ENCODE measurements around the gene CHURC1.

DNA sequence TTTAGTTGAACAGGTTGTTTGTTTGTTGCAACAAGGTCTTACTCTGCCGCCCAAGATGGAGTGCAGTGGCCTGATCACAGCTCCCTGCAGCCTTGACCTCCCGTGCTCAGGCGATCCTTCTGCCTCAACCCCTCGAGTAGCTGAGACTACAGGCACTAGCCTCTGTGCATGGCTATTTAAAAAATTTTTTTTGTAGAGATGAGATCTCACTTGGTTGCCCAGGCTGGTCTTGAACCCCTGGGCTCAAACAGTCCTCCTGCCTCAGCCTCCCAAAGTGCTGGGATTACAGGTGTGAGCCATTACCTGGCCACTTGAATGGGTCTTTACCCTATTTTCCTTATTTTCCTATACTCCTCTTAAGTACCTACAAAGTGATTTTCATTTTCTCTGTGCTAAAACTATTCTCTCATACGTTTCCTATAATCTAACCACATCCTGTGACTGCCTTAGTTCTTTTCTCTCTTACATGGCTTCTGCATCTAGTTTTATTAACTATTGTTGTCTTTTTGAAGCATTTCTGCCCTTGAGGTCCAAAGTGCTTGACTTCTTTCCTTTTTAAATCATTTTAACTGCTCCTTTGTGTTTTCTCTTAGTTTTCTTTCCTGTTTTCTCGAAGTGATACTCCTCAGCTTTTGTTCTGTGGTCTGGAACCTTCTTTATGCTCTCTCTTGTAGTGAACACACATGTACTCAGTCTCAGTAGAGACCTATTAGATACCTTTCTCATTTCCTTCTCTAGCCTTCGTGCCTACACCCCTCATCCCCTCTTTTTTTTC, 14.2 kb downstream of the CHURC1 start:
- no peak for TF ChIP-seq CTCF (IDR thresholded peaks at IDR 0.05)
- TF ChIP-seq EZH2 (IDR thresholded peaks at IDR 0.05), result no peak
- no peak for TF ChIP-seq EZH2phosphoT487 (IDR thresholded peaks at IDR 0.05)

Data from neural progenitor cell (in vitro differentiated cells).